Measurements from ENCODE around the gene PTCD3. TPM values are rescaled to one million over a fixed set of nuclear protein-coding genes. Genes with fewer than 3 reads are reported as not detected.

The PTCD3 gene
- total RNA-seq, 4 donors from 2014 or later: 60.1 to 287 (median 94.3) TPM

GRCh38 chr2:86066007-86066578 is 39.9 kb upstream of the PTCD3 start:
- H3K27ac ChIP-seq: no peak overlapping the region
- H3K36me3 ChIP-seq: peaks cover 0 to 57% (median 0%) of the 10 kb centered on the region in 3 donors
- H3K4me1 ChIP-seq: no peaks in the 10 kb centered on the region
- H3K9me3 ChIP-seq: no peaks in the 10 kb centered on the region
- peak in 1 of 3 donors; percentile 8 for DNase-seq
- H3K4me3 ChIP-seq: no peak overlapping the region
- TF ChIP-seq POLR2A (IDR thresholded peaks at IDR 0.05): no peak
- TF ChIP-seq CTCF (IDR thresholded peaks at IDR 0.05): no peak
- no peaks in the 10 kb centered on the region for H3K27me3 ChIP-seq

GRCh38 chr2:86066915-86067314 is 39.1 kb upstream of the PTCD3 start:
- DNase-seq: no peak
- Histone ChIP-seq H3K27ac (no peak overlapping the region), H3K36me3 (peaks cover 0 to 58% (median 0%) of the 10 kb centered on the region in 3 donors), H3K4me1 (no peaks in the 10 kb centered on the region), H3K9me3 (no peaks in the 10 kb centered on the region), H3K4me3 (no peak overlapping the region), H3K27me3 (no peaks in the 10 kb centered on the region)
- TF ChIP-seq CTCF (IDR thresholded peaks at IDR 0.05) (no peak), POLR2A (IDR thresholded peaks at IDR 0.05) (no peak)

- no peaks in the 10 kb centered on the region for H3K27me3 ChIP-seq
These were observed 37.9 kb upstream of the PTCD3 start for GRCh38 chr2:86068136-86068588.

GRCh38 chr2:86068648-86069047 is 37.4 kb upstream of the PTCD3 start:
- DNase-seq: peak in 1 of 3 donors; percentile 9
- Histone ChIP-seq H3K27me3 (no peaks in the 10 kb centered on the region), H3K4me3 (no peak overlapping the region), H3K36me3 (peaks cover 0 to 60% (median 0%) of the 10 kb centered on the region in 3 donors), H3K9me3 (no peaks in the 10 kb centered on the region), H3K4me1 (no peaks in the 10 kb centered on the region), H3K27ac (peak overlapping the region in 1 of 4 donors; percentile 53)
- TF ChIP-seq POLR2A (IDR thresholded peaks at IDR 0.05) (no peak), CTCF (IDR thresholded peaks at IDR 0.05) (no peak)

More at GRCh38 chr2:86068136-86068588, 37.9 kb upstream of the PTCD3 start:
- Histone ChIP-seq H3K4me1 (no peaks in the 10 kb centered on the region), H3K9me3 (no peaks in the 10 kb centered on the region), H3K4me3 (no peak overlapping the region), H3K27ac (peak overlapping the region in 1 of 4 donors; percentile 53), H3K36me3 (peaks cover 0 to 59% (median 0%) of the 10 kb centered on the region in 3 donors)
- TF ChIP-seq CTCF (IDR thresholded peaks at IDR 0.05) (no peak), POLR2A (IDR thresholded peaks at IDR 0.05) (no peak)
- peak in 2 of 3 donors; percentile 72 to 76 for DNase-seq

GRCh38 chr2:86069091-86069685 is 36.8 kb upstream of the PTCD3 start:
- H3K36me3 ChIP-seq: peaks cover 0 to 60% (median 0%) of the 10 kb centered on the region in 3 donors
- peak in 1 of 3 donors; percentile 6 for DNase-seq
- no peak overlapping the region for H3K27ac ChIP-seq
- no peaks in the 10 kb centered on the region for H3K27me3 ChIP-seq
- TF ChIP-seq CTCF (IDR thresholded peaks at IDR 0.05) (no peak), POLR2A (IDR thresholded peaks at IDR 0.05) (no peak)
- no peaks in the 10 kb centered on the region for H3K4me1 ChIP-seq
- H3K4me3 ChIP-seq: no peak overlapping the region
- no peaks in the 10 kb centered on the region for H3K9me3 ChIP-seq

Data from Peyer's patch (tissue), 4 donors.